ENCODE results near the gene EML1. TPM values are rescaled to one million over a fixed set of nuclear protein-coding genes. Genes with fewer than 3 reads are reported as not detected.

EML1 gene
- total and polyA plus RNA-seq, 2 experiments from 2014 or later = 16.6 to 16.9 TPM

GRCh38 chr14:99981806-99982205 lies 188.6 kb downstream of the EML1 start:
- H3K4me3 ChIP-seq = no peak overlapping the region
- no peaks in the 10 kb centered on the region for H3K4me1 ChIP-seq (ENCODE audit: low read depth)
- no peaks in the 10 kb centered on the region for H3K9me3 ChIP-seq (ENCODE audit: low read depth)
- H3K27me3 ChIP-seq = no peaks in the 10 kb centered on the region
- TF ChIP-seq, protein P1, sequence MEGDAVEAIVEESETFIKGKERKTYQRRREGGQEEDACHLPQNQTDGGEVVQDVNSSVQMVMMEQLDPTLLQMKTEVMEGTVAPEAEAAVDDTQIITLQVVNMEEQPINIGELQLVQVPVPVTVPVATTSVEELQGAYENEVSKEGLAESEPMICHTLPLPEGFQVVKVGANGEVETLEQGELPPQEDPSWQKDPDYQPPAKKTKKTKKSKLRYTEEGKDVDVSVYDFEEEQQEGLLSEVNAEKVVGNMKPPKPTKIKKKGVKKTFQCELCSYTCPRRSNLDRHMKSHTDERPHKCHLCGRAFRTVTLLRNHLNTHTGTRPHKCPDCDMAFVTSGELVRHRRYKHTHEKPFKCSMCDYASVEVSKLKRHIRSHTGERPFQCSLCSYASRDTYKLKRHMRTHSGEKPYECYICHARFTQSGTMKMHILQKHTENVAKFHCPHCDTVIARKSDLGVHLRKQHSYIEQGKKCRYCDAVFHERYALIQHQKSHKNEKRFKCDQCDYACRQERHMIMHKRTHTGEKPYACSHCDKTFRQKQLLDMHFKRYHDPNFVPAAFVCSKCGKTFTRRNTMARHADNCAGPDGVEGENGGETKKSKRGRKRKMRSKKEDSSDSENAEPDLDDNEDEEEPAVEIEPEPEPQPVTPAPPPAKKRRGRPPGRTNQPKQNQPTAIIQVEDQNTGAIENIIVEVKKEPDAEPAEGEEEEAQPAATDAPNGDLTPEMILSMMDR (IDR thresholded peaks at IDR 0.05; ENCODE audit: low read depth, low read length) = no peak
- no peak for DNase-seq (ENCODE audit: low read depth in 1 of 2, low spot score in 1 of 2)
- H3K36me3 ChIP-seq = no peaks in the 10 kb centered on the region
- no peak overlapping the region for H3K27ac ChIP-seq

- TF ChIP-seq, protein P1 (IDR thresholded peaks at IDR 0.05; ENCODE audit: low read depth, low read length) = peak; percentile 83
- H3K27me3 ChIP-seq = no peaks in the 10 kb centered on the region
- no peaks in the 10 kb centered on the region for H3K36me3 ChIP-seq
- no peaks in the 10 kb centered on the region for H3K4me1 ChIP-seq (ENCODE audit: low read depth)
- peak; percentile 60 to 81 for DNase-seq (ENCODE audit: low read depth in 1 of 2, low spot score in 1 of 2)
- no peak overlapping the region for H3K27ac ChIP-seq
- H3K4me3 ChIP-seq = no peak overlapping the region
- no peaks in the 10 kb centered on the region for H3K9me3 ChIP-seq (ENCODE audit: low read depth)
These were observed 189.5 kb downstream of the EML1 start for GRCh38 chr14:99982537-99983250.

- no peaks in the 10 kb centered on the region for H3K27me3 ChIP-seq
- H3K36me3 ChIP-seq = no peaks in the 10 kb centered on the region
- H3K27ac ChIP-seq = no peak overlapping the region
- no peak overlapping the region for H3K4me3 ChIP-seq
- no peaks in the 10 kb centered on the region for H3K9me3 ChIP-seq (ENCODE audit: low read depth)
- no peaks in the 10 kb centered on the region for H3K4me1 ChIP-seq (ENCODE audit: low read depth)
- TF ChIP-seq, protein P1 (IDR thresholded peaks at IDR 0.05; ENCODE audit: low read depth, low read length) = no peak
- no peak for DNase-seq (ENCODE audit: low read depth in 1 of 2, low spot score in 1 of 2)
These were observed 190.2 kb downstream of the EML1 start for GRCh38 chr14:99983251-99984015.

GRCh38 chr14:99984036-99984435 lies 190.8 kb downstream of the EML1 start:
- H3K4me1 ChIP-seq (ENCODE audit: low read depth) = no peaks in the 10 kb centered on the region
- H3K36me3 ChIP-seq = no peaks in the 10 kb centered on the region
- no peak overlapping the region for H3K27ac ChIP-seq
- TF ChIP-seq, protein P1 (IDR thresholded peaks at IDR 0.05; ENCODE audit: low read depth, low read length) = no peak
- H3K4me3 ChIP-seq = no peak overlapping the region
- H3K27me3 ChIP-seq = no peaks in the 10 kb centered on the region
- DNase-seq (ENCODE audit: low read depth in 1 of 2, low spot score in 1 of 2) = no peak
- H3K9me3 ChIP-seq (ENCODE audit: low read depth) = no peaks in the 10 kb centered on the region

- no peaks in the 10 kb centered on the region for H3K36me3 ChIP-seq
- TF ChIP-seq, protein P1 (IDR thresholded peaks at IDR 0.05; ENCODE audit: low read depth, low read length) = no peak
- H3K4me3 ChIP-seq = no peak overlapping the region
- DNase-seq (ENCODE audit: low read depth in 1 of 2, low spot score in 1 of 2) = no peak
- no peak overlapping the region for H3K27ac ChIP-seq
- no peaks in the 10 kb centered on the region for H3K9me3 ChIP-seq (ENCODE audit: low read depth)
- H3K4me1 ChIP-seq (ENCODE audit: low read depth) = no peaks in the 10 kb centered on the region
- no peaks in the 10 kb centered on the region for H3K27me3 ChIP-seq
These were observed 193.2 kb downstream of the EML1 start for GRCh38 chr14:99986396-99986795.
